GM19468 (cell line): ENCODE results near the gene SMOC2.

Source experiments
- ATAC-seq: cut with Tn5 transposase; IDR thresholded peaks from one replicate; pipeline ENCODE4 v1.9.1; 2021; ENCODE audit warnings: mild to moderate bottlenecking, moderate library complexity, moderate number of reproducible peaks; ENCODE audit not compliant: unreplicated experiment; ENCODE audit errors: extremely low read depth

The SMOC2 gene

GRCh38 chr6:168440520-168441433 is at the start of gene SMOC2:
Gene SMOC2 (plus strand): TSS chr6:168441184. CDS start chr6:168441371, 187 bp downstream.
- no peak for ATAC-seq

- no peak for ATAC-seq
These were observed 47.7 kb upstream of the SMOC2 start for GRCh38 chr6:168393126-168393870.

GRCh38 chr6:168394606-168395005 is 46.4 kb upstream of the SMOC2 start:
- ATAC-seq = no peak

GRCh38 chr6:168395983-168396382 is 45.0 kb upstream of the SMOC2 start:
- ATAC-seq = no peak

- ATAC-seq = no peak
These were observed 44.4 kb upstream of the SMOC2 start for GRCh38 chr6:168396561-168396960.

GRCh38 chr6:168397012-168397411 is 44.0 kb upstream of the SMOC2 start:
- ATAC-seq = no peak

- ATAC-seq = no peak
These were observed 40.9 kb upstream of the SMOC2 start for GRCh38 chr6:168400037-168400436.

- no peak for ATAC-seq
These were observed 37.5 kb upstream of the SMOC2 start for GRCh38 chr6:168403370-168404005.

- no peak for ATAC-seq
These were observed 36.4 kb upstream of the SMOC2 start for GRCh38 chr6:168404560-168404959.

- ATAC-seq = no peak
These were observed 33.1 kb upstream of the SMOC2 start for GRCh38 chr6:168407842-168408241.

- no peak for ATAC-seq
These were observed 32.4 kb upstream of the SMOC2 start for GRCh38 chr6:168408504-168409136.

GRCh38 chr6:168410035-168410434 is 30.9 kb upstream of the SMOC2 start:
- ATAC-seq = no peak

GRCh38 chr6:168410554-168411011 is 30.4 kb upstream of the SMOC2 start:
- ATAC-seq = no peak

GRCh38 chr6:168411130-168411529 is 29.9 kb upstream of the SMOC2 start:
- ATAC-seq = no peak

GRCh38 chr6:168411793-168412192 is 29.2 kb upstream of the SMOC2 start:
- no peak for ATAC-seq

GRCh38 chr6:168412456-168412855 is 28.5 kb upstream of the SMOC2 start:
- ATAC-seq = no peak

GRCh38 chr6:168413018-168413720 is 27.8 kb upstream of the SMOC2 start:
- ATAC-seq = no peak

GRCh38 chr6:168413856-168414255 is 27.1 kb upstream of the SMOC2 start:
- ATAC-seq = no peak

GRCh38 chr6:168414336-168415097 is 26.5 kb upstream of the SMOC2 start:
- ATAC-seq = no peak
